HG03097 (cell line): ENCODE results near the gene PDZD2.
"Not testable (repeated sequence)": the region's sequence is repeated elsewhere in the genome, so short reads cannot be mapped to it uniquely, and the experiment has no call there.

Experiments used
- ATAC-seq: cut with Tn5 transposase; IDR thresholded peaks from one replicate; pipeline ENCODE4 v1.9.1; 2021; ENCODE audit not compliant: unreplicated experiment, low FRiP score

Gene PDZD2

GRCh38 chr5:32023816-32024215, 384.9 kb downstream of the PDZD2 start:
- ATAC-seq, result no peak

DNA sequence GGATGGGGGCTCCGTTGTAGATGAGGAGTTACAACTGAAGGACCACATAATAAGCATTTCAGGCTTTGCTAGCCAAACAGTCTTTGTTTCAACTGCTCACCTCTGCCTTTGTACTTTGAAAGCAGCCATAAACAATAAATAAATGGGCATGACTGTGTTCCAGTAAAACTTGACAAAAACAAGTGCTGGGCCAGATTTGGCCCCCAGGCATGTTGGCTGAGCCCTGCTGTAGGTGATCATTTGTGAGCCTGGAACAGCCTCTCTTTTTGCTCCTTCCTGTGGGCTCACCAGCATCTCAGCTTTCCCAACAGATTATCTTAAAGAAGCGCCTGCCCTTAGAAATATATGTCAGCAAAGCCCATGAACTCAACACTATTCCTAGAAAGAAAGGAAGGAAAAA, 385.8 kb downstream of the PDZD2 start:
- no peak for ATAC-seq

- no peak for ATAC-seq
Observed at GRCh38 chr5:32027093-32027716, 388.3 kb downstream of the PDZD2 start.

DNA sequence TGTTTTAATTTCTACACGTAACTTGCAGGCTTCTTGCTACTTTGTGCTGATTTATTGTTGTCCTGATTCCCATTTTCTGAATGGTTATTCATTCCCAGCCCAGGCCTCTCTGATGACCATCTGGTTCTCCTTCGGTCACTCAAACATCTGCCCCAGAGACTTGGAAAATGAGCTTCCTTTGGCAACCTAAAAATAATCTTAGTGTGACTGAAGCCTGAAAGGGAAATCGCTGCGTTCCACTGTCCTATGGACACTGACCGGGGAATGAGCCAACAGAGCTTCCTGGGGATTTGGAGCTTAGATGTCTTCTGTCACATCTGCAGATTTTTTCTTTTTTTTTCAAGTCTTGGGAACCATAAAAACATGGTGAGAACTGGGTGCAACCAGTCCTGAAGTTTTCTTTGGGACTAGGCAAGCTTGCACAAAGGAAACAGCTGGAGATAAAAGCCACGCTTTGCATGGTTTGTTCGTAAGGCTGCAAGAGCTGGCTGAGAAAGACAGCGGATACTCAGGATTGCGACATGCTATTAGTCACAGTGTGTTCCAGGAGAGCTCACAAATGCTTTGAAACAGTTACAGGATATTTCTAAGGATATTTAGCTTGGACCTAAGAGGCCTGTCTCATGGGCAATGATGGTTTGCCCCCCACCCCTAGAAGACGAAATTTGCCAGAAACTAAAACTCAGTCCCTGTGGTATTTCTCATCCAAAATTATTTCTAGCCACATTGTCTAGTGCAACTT, 389.0 kb downstream of the PDZD2 start:
- ATAC-seq, result no peak

GRCh38 chr5:32029261-32029660, 390.3 kb downstream of the PDZD2 start:
- ATAC-seq, result no peak

- no peak for ATAC-seq
Observed at GRCh38 chr5:32029781-32030180, 390.9 kb downstream of the PDZD2 start.

GRCh38 chr5:32030222-32030621, 391.3 kb downstream of the PDZD2 start:
- no peak for ATAC-seq

DNA sequence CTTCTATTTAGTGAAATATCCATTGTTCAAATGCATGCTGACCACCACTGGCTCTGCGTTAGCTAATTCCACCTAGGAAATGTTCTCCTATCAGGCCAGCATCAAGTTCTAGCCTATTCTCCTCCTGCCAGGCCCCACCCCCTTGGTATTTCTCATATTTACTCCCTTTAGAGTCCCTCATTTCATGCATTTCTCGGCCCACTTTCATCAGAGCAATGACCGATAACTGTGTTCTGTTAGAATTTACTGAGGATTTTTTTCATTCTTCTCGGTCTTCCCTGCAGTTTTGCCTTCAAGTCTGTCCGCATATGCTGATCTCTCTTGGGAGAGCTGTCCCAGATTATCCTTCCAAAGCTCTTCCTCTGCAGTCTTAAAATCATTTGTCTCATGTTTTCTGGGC, 391.8 kb downstream of the PDZD2 start:
- ATAC-seq, result no peak

DNA sequence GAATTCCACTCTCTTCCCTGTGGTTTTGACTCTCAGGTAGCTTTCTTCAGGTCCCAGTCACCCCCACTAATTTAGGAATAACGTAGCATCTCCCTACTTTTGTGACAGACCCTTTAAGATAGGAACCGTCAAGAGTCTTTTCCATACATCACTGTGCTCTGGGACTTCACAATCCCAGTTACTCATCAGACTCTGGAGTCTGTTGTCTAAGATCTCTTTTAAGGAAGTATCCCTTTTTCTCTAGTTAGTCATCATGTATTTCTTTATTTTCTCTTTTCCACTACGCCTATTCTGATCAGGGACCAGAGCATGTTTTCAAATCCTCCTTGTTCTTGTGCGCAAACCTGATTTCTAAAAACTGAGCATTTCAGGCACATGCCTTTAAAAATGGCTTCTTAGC, 392.2 kb downstream of the PDZD2 start:
- no peak for ATAC-seq

DNA sequence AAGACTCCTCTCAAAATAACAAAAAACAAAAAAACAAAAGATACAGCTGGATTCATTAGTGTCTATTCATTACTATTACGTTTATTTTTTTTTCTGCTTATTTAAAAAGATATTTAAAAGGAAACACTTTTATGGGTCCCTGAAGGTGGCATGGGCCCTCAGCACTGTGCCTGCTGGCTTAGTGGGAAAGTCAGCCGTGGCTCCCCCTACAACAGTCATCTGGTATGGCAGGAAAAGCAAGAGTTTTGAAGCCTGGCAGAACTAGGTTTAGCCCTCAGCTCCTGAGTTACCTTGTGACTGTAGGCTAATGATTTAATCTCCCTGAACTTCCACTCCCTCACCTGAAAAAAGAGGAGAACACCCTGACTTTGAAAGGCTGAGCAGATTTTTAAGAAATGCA, 399.6 kb downstream of the PDZD2 start:
- ATAC-seq, result no peak

GRCh38 chr5:32039133-32039532, 400.2 kb downstream of the PDZD2 start:
- not testable (repeated sequence) for ATAC-seq

DNA sequence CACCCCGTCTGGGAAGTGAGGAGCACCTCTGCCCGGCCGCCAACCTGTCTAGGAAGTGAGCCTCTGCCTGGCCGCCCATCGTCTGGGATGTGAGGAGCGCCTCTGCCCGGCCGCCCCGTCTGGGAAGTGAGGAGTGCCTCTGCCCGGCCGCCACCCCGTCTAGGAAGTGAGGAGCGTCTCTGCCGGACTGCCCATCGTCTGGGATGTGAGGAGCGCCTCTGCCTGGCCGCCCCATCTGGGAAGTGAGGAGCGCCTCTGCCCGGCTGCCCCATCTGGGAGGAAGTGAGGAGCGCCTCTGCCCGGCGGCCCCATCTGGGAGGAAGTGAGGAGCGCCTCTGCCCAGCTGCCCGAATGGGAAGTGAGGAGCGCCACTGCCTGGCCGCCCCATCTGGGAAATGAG, 400.7 kb downstream of the PDZD2 start:
- ATAC-seq, result not testable (repeated sequence)

DNA sequence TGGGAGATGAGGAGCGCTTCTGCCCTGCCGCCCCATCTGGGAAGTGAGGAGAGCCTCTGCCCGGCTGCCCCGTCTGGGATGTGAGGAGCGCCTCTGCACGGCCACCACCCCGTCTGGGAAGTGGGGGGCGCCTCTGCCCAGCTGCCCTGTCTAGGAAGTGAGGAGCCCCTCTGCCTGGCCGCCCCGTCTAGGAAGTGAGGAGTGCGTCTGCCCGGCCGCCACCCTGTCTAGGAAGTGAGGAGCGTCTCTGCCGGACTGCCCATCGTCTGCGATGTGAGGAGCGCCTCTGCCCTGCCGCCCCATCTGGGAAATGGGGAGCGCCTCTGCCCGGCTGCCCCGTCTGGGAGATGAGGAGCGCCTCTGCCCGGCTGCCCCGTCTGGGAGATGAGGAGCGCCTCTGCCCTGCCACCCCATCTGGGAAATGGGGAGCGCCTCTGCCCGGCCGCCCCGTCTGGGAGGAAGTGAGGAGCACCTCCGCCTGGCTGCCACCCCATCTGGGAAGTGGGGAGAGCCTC, 401.3 kb downstream of the PDZD2 start:
- not testable (repeated sequence) for ATAC-seq

GRCh38 chr5:32042551-32042961, 403.6 kb downstream of the PDZD2 start:
- ATAC-seq, result no peak

DNA sequence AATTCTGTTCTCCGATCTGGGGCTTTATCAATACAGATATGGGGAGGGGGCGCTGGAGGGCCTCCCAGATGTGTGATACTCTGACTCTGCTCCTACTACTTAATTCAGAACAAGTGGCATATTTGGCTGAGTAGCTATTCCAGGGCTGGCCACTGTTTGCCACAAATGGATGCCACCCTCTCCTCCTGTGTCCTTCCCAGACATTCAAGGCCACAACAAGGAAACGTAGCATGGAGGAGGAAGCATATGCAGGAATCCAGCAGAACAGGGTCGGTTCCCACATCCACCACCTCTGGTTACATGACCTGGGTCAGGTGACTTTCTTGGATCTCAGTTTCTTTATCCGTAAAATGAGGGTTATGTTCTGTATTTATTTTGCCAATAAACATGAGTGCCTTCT, 404.2 kb downstream of the PDZD2 start:
- no peak for ATAC-seq

GRCh38 chr5:32044434-32044833, 405.5 kb downstream of the PDZD2 start:
- ATAC-seq, result no peak

GRCh38 chr5:32044939-32045338, 406.0 kb downstream of the PDZD2 start:
- no peak for ATAC-seq

DNA sequence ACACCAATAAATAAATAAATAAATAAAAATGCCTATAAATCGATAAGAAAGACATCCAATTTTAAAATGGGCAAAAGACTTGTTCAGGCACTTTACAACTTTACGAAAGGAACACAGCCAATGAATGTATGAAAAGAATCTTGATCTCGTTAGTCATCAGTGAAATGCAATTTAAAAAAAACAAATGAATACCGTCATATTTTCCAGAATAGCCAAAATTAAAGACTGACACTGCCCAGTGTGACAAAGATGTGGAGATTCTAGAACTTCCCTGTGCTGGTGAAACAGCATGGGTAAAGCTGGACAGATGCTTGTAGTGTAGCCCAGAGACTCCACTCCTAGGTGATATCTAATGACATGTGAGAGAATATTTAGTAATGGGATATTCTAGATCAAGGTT, 408.1 kb downstream of the PDZD2 start:
- ATAC-seq, result no peak

DNA sequence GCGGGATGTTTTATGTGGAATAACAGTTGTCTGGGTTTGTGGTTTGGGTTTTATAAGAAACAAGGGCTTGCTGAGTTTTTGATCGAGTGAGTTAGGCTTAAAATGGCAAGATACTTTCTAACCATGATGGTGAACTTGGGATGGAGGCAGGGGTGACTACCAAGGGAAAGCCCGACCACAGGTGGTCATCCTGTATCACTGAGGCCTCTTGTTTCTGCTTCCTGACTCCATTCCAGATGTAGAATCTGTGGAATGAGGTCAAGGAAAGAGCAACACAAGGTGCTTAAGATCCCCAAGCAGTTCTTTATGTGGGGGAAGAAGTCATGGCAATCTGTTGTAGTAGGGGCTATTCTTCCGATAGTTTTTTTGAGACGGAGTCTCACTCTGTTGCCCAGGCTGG, 412.9 kb downstream of the PDZD2 start:
- no peak for ATAC-seq

GRCh38 chr5:32055891-32056866, 417.2 kb downstream of the PDZD2 start:
- ATAC-seq, result no peak
